GM12875 (cell line): ENCODE data around the gene GSE1.

ENCODE experiments used
- H3K4me3 ChIP-seq: one replicate; pipeline ENCODE4 v1.5.1; 2011; ENCODE audit warnings: low read depth, low read length, control low read depth
- TF ChIP-seq, protein P1 (sequence below): IDR thresholded peaks from 2 replicates; pipeline ENCODE4 v1.5.1; 2011; ENCODE audit warnings: low read depth, mild to moderate bottlenecking, control low read depth, inconsistent platforms, low read length, moderate library complexity, borderline replicate concordance; ENCODE audit not compliant: insufficient read depth

The GSE1 gene

GRCh38 chr16:85699628-85700027, 86.5 kb downstream of the GSE1 start:
- TF ChIP-seq, protein P1, sequence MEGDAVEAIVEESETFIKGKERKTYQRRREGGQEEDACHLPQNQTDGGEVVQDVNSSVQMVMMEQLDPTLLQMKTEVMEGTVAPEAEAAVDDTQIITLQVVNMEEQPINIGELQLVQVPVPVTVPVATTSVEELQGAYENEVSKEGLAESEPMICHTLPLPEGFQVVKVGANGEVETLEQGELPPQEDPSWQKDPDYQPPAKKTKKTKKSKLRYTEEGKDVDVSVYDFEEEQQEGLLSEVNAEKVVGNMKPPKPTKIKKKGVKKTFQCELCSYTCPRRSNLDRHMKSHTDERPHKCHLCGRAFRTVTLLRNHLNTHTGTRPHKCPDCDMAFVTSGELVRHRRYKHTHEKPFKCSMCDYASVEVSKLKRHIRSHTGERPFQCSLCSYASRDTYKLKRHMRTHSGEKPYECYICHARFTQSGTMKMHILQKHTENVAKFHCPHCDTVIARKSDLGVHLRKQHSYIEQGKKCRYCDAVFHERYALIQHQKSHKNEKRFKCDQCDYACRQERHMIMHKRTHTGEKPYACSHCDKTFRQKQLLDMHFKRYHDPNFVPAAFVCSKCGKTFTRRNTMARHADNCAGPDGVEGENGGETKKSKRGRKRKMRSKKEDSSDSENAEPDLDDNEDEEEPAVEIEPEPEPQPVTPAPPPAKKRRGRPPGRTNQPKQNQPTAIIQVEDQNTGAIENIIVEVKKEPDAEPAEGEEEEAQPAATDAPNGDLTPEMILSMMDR: no peak

DNA sequence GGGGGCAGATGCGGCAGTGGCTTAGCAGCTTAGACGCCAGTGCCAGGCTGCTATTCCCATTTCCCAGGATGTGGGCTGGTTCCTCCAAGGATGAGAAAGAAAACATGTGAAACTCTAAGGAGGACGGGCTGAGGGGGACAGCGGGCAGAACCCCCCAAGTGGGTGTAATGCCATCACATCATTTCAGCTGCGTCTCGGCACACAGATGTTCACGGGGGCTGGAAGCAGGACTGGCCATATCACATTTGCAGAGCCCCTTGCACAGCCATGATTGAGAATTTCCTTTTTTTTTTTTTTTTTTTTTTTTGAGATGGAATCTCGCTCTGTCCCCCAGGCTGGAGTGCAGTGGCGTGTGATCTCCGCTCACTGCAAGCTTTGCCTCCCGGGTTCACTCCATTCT, 90.9 kb downstream of the GSE1 start:
- TF ChIP-seq, protein P1: no peak

More at GRCh38 chr16:85699628-85700027, 86.5 kb downstream of the GSE1 start:
- no peak overlapping the region for H3K4me3 ChIP-seq

GRCh38 chr16:85704900-85705846, 92.1 kb downstream of the GSE1 start:
- TF ChIP-seq, protein P1: no peak
- no peak overlapping the region for H3K4me3 ChIP-seq

More for the DNA sequence above, 90.9 kb downstream of the GSE1 start:
- H3K4me3 ChIP-seq: no peak overlapping the region

DNA sequence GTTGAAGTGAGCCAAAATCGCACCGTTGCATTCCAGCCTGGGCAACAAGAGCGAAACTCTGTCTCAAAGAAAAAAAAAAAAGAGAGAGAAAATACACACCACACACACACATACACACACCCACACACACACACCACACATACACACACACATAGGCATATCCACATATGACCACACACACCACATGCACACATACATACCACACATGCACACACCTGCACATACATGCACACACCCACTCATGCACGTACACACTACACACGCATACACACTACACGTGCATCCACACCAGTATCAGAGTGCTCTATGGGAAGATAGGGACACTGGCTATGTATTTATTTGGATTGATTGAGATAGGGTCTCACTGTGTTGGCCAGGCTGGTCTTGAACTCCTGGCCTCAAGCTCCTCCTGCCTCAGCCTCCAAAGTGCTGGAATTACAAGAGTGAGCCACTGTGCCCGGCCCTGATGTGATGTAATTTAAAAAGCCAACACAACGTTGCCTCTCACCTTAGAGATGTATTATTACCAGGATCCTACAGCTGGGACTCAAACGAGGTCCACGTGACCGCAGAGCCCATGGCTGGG, 93.4 kb downstream of the GSE1 start:
- H3K4me3 ChIP-seq: no peak overlapping the region
- TF ChIP-seq, protein P1: no peak

DNA sequence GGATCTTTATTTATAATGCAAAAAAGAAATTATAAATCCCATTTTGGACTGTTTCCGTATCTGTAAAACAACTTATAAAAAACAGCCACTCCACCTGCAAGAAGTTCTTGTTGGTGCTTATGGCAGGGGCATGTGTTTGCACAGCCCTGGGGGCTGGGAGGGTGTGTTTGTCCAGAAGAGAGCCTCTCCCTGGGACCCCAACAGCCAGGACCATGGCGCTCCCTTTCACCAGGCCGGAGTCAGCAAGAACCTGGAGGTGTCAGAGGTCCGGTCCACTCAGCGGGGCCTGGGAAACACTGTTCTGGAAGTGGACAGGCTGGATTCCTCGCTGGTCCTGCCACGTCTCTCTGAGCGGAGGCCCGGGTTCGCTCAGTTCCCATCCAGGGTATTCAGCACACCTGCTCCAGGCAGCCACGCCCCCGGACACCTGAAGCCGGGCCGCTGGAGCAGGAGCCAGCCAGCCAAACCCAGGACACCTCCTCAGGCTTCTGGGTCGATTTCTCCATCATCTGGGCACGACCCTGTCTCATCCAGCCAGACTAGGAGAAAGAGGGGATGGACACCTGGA, 94.5 kb downstream of the GSE1 start:
- TF ChIP-seq, protein P1: no peak
- no peak overlapping the region for H3K4me3 ChIP-seq

DNA sequence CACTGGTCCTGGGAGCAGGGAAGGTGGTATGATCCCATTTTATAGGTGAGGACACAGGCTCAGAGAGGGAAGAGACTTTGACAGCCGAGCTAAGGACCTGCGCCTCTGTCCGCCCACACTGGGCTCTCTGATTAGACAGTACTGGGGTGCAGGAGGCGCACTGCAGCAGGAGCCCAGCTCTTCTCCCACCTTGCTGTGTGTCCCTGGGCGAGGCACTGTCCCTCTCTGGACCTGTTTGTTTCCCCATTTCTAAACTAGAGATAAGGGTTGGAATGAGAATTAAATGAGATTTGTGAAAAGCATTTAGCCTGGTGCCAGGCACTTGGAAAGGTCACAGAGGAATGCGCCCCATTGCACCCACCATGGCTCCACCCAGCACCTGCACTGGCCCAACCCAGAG, 95.2 kb downstream of the GSE1 start:
- TF ChIP-seq, protein P1: no peak

More for the DNA sequence above, 95.2 kb downstream of the GSE1 start:
- no peak overlapping the region for H3K4me3 ChIP-seq
